HG03025 (cell line): Measurements from ENCODE around the gene ETV3L.
"Not testable (repeated sequence)": the region's sequence is repeated elsewhere in the genome, so short reads cannot be mapped to it uniquely, and the experiment has no call there.

Experiments used
- ATAC-seq: cut with Tn5 transposase; IDR thresholded peaks from one replicate; pipeline ENCODE4 v1.9.1; 2021; ENCODE audit warnings: mild to moderate bottlenecking, moderate library complexity; ENCODE audit not compliant: unreplicated experiment, low FRiP score

The ETV3L gene

GRCh38 chr1:157105988-157106812, 6.6 kb upstream of the ETV3L start:
- ATAC-seq: no peak

DNA sequence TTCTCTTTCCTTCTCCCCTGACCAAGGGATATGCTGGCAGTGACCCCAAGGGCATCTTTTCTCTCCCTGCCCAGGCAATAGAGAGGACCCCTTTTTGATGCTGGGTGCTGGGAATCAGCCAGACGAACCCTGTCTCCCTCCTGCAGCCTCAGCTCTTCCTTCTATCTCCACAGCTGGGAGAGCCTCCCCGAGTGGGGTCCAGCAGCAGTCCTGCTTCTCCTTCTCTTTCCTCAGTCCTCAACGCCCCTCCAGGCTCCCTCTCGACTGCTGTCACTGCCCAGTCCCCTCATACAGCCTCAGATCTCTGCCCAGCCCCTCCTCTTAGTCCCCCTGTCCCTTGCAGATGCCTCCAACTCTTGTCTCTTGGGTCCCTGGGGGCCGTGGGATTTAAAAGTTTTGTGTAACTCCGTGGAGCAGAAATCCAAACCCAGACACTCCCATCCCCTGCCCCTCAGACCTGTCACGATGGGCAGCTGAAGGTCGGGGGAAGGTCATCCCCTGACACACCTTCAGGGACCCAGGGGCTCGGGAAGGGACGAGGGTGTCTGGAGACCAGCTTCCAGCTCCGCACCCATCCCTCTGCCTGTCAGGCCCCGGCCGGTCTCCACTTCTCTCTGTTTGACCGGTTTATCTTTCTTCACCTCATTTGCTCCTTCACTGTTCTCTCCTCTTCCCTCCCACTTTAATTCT, 5.8 kb upstream of the ETV3L start:
- no peak for ATAC-seq

DNA sequence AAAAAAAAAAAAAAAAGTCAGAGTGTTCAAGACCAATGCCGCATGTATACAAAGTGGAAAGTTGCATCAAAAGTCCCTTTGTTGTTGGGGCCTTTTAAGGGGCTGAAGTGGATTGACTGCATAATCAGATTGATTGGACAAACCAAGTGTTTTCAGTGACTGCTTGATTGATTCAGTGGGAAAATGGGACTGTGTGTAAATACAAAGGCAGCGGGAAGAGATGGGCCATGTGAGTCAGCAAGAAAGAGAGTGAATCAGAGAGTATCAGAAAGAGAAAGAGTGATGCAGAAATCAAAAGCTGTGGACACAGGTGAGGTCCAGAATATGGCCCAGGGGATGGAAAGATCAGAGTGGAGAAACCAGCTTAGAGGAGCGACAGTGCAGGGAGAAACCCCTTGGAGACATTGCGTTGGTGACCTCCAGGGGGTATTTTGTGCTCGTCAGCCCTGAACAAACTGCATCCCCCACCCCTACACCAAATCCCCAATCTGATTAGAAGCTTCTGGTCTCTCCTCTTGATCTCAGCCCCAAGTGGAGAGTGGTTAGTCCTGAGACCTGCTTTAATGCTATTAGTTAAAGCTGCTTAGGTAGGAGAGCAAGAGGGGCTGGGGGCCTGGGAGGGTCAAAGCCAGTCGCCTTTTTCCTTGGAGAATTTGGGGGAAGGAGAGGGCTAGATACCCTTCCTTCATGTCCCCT, 5.1 kb upstream of the ETV3L start:
- ATAC-seq: no peak

DNA sequence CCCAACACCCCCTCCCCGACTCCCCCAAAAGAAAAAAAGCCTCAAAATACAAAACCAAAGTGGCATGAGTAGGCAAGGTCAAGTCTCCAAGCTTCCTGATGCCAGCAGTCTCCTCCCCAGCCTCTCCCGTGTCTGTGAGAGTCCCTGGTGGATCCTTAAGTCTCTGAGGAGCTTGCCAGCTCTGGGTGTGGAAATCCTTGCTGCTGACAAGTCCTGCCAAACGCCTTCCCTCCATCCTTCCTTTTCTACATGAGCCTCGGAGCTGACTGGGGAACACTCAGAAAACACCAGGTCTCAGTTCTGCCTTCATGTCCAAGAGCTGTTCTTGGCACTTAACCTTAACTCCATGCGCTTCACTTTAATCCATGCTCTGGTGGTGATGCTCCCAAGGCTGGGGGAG, 3.7 kb upstream of the ETV3L start:
- no peak for ATAC-seq

DNA sequence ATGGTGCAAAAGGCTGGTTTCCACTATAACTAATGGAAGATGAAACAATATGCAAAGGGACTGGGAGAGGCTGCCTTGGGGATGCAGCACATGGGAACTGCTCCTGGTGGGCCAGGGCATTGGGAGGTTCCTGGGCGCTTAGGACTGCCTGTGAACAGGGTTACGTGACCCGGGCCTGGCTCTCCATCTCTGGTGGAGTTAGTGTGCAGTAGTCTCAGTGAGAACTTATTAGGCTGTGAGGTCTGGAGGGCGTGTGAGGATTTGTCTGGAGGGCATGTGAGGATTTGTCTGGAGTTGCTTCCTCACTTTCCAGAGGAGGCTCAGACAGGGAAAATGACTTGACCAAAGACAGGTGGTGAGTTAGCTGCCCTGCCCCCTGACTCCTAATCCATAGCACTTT, 1.5 kb upstream of the ETV3L start:
- no peak for ATAC-seq

GRCh38 chr1:157098987-157099632, 498 bp downstream of the ETV3L start:
- ATAC-seq: not testable (repeated sequence)

DNA sequence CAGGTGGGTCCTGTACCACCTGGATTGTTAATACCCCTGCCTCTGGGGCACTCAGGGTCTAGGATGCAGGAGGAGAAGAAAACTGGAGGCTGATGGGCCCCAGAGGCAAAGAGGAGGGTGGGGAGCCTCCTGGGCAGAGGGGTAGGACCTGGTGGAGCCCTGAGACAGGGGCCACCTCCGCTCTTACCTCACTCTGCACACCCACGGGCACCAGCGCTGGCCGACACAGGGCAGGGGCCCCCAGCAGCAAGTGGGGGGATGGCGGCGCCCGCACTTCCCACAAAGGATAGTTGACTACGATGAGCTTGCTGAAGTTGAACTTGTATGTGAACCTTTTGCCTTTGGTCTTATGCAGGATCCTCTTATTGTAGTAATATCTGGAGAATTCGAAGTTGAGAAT, 1.1 kb downstream of the ETV3L start:
- ATAC-seq: no peak

DNA sequence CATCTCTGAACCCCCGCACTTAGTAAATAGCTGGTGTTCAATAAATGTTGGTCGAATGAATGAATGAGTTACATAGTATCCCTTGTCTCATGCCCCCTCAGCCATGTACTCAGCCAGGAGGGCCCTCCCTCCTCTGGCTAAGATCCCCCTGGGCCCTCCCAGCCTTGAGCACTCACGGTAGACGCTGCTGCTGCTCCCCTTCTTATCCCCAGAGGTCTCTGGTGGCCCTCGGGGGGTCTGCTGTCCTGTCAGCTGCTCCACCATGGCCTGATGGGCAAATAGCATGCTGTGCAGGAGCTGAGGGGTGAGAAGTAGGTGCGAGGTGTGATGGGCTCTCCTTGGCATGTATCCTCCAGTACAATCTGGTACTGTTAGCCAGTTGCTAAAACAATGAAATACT, 1.9 kb downstream of the ETV3L start:
- no peak for ATAC-seq

DNA sequence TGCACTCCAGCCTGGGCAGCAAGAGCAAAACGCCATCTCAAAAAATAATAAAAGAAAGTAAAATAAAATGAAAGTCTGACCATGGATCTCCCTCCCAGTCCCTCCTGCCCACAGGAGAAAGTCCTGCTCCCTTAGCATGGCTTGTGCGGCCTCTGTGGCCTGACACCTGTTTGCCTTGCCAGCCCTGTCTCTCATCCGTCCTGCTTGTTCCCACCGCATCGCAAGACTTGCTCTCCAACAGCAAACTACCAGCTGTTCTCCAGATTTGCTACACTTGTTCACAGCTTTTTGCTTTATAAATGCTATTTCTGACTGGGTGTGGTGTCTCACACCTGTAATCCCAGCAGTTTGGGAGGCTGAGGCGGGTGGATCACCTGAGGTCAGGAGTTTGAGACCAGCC, 2.7 kb downstream of the ETV3L start:
- no peak for ATAC-seq

- ATAC-seq: no peak
These were observed 4.1 kb downstream of the ETV3L start for GRCh38 chr1:157095551-157095950.

- ATAC-seq: no peak
These were observed 4.5 kb downstream of the ETV3L start for GRCh38 chr1:157095091-157095490.

DNA sequence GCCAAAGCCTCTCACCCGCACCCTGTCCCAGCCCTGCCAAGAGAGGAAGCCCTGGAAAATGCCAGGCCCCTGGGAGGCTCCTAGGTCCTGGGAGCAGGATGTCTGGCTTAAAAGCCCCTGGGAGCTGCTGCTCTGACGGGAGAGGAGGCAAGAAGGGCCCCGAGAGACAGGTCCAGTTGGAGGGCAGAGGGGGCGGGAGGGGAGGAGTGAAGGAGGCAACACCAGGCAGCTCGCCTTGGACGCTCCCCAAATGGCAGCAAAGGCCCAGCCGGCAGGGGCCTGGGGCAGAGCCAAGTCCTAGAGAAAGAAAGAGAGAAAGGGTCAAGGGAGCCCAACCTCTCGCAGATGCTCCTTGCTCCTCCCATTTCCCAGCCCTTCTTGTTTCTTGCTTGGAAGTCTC, 6.8 kb downstream of the ETV3L start:
- ATAC-seq: no peak

- ATAC-seq: no peak
These were observed 7.8 kb downstream of the ETV3L start for GRCh38 chr1:157091668-157092273.

DNA sequence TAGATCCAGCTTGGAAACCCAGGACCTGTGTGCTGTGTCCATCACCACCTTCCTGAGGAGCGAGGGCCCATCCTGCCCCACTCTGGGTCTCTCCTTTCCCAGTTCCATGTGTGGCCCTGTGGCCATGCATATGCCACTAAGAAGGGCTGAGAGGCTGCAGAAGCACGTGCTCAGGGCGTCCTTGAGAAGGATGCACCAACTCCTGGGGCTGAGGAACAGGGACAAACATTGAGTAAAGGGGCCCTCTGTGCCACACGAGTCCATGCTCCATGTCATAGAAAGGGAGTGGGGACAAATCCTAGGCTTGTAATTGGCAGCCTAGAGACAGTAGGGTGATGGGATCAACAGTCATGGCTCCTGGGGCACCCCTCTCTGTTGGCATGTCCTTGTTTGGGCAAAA, 8.4 kb downstream of the ETV3L start:
- no peak for ATAC-seq

DNA sequence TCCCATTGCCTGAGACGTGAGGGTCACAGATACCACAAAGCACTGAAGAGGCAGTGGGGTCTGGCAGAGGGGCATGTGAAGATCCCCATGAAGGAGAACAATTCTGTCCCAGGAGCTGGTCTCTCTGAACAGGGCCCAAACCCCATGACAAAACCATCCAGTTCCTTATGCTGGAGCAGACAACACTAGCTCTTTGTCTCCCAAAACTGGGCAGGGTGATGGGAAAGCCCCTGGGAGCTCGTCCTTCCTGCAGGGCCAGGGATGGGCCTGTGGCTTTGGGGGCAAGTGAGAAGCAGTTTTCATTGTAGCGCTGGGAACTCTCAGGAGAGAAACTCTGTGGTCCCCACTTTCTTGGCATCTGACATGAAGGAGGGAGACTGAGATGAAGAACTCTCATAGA, 8.8 kb downstream of the ETV3L start:
- ATAC-seq: no peak

DNA sequence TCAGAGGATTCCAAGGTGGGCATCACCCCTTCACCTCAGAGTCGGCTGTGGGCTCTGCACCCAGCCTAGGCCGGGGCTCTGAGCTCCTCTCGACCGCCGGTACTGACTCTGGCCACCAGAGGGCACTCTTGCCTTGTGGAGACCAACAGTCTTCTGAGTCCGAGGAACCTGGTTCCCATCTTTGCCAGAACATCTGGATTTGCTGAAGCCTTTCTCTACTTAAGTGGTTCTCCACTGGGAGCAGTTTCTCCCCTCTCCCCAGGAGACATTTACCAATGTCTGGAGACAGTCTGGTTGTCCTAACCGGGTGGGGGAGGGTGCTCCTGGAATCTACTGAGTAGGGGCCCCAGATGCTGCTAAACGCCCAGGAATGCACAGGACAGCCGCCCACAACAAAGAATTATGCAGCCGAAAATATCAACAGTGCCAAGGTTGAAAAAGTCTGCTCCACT, 9.4 kb downstream of the ETV3L start:
- ATAC-seq: no peak

DNA sequence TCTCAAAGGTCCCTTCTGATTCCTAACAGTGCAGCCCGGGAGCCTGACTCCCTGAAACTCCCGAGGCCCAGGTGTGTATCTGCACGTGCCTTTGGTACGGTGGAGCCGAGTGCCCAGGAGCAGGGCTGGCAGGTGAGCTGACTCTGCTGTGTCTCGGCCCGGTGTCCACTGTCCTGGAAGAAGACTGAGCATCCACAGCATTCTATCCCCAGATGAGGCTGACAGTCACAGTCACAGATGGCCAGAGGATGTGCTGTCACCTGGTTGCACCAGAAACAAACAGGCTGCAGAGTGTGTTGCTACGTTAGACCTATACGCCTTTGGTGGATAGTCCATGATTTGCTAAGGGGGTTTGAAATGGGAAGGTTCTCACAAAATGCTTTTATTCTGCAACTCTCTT, 9.8 kb downstream of the ETV3L start:
- no peak for ATAC-seq

DNA sequence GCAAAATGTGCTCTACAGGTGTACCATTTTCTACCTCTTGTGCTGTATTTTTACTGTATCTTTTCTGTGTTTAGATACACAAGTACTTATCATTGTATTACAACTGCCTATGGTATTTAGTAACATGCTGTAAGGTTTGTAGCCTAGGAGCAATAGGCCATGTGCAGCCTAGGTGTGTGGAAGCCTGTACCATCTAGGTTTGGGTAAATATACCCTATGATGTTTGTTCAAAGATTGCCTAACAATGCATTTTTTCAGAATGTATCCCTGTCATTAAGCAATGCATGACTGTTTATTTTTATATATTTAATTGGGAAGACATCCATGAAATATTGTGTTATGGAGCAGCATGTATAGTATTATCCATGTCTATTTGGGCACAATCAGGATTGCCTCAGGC, 11.0 kb downstream of the ETV3L start:
- ATAC-seq: no peak

GRCh38 chr1:157087030-157087429, 12.6 kb downstream of the ETV3L start:
- ATAC-seq: no peak

DNA sequence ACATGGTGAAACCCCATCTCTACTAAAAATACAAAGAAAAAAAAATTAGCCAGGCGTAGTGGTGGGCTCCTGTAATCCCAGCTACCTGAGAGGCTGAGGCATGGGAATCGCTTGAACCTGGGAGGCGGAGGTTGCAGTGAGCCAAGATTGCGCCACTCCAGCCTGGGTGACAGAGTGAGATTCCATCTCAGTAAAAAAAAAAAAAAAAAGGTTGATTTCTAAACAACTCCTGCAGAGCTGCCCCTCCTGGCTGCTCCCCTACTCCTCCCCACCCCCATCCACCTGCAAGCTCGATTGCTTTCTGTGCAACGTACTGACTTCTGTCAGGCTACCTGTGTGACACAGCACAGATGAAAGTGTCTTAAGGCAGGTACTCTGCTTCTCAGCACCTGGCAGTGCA, 13.3 kb downstream of the ETV3L start:
- no peak for ATAC-seq

DNA sequence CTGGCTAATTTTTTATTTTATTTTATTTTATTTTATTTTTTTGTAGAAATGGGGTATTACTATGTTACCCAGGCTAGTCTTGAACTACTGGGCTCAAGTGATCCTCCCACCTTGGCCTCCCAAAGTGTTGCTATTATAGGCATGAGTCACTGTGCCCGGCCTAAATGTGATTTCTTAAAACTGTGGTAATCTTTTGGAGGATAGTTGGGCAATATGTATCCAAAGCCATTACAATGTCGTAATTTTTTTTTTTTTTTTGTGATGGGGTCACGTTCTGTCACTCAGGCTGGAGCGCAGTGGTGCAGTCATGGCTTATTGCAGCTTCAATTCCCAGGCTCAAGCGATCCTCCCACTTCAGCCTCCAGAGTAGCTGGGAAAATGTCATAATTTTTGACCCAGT, 14.2 kb downstream of the ETV3L start:
- ATAC-seq: no peak
